Retina (tissue), 1 donor: ENCODE results near the gene AKAP12.
A peak's percentile ranks its signal among the peaks of the same experiment; 100 is the strongest.
"Not testable (repeated sequence)": the region's sequence is repeated elsewhere in the genome, so short reads cannot be mapped to it uniquely, and the experiment has no call there.

Experiments used
- DNase-seq: peaks from one replicate; pipeline ENCODE4 v3.0.0-alpha.2; 2016

Gene AKAP12

GRCh38 chr6:151315661-151316060 lies 75.9 kb downstream of the AKAP12 start:
- DNase-seq, result not testable (repeated sequence)

- DNase-seq, result no peak
Observed at GRCh38 chr6:151317103-151317994, 77.6 kb downstream of the AKAP12 start.

- DNase-seq, result no peak
Observed at GRCh38 chr6:151317995-151318365, 78.2 kb downstream of the AKAP12 start.

- DNase-seq, result no peak
Observed at GRCh38 chr6:151320140-151320539, 80.4 kb downstream of the AKAP12 start.

- no peak for DNase-seq
Observed at GRCh38 chr6:151321438-151321837, 81.7 kb downstream of the AKAP12 start.

GRCh38 chr6:151322570-151322969 lies 82.8 kb downstream of the AKAP12 start:
- DNase-seq, result no peak

- peak; percentile 92 for DNase-seq
Observed at GRCh38 chr6:151323791-151324487, 84.2 kb downstream of the AKAP12 start.

- no peak for DNase-seq
Observed at GRCh38 chr6:151324488-151324825, 84.7 kb downstream of the AKAP12 start.

GRCh38 chr6:151325075-151326050 lies 85.6 kb downstream of the AKAP12 start:
- peak; percentile 53 for DNase-seq

- DNase-seq, result no peak
Observed at GRCh38 chr6:151326116-151326825, 86.5 kb downstream of the AKAP12 start.

GRCh38 chr6:151327101-151327500 lies 87.3 kb downstream of the AKAP12 start:
- DNase-seq, result no peak

- no peak for DNase-seq
Observed at GRCh38 chr6:151330130-151330696, 90.4 kb downstream of the AKAP12 start.

- DNase-seq, result no peak
Observed at GRCh38 chr6:151335930-151336329, 96.2 kb downstream of the AKAP12 start.

GRCh38 chr6:151338651-151339200 lies 99.0 kb downstream of the AKAP12 start:
- no peak for DNase-seq

GRCh38 chr6:151339369-151339768 lies 99.6 kb downstream of the AKAP12 start:
- DNase-seq, result no peak

GRCh38 chr6:151340219-151340978 lies 100.6 kb downstream of the AKAP12 start:
- DNase-seq, result no peak

- no peak for DNase-seq
Observed at GRCh38 chr6:151341476-151342195, 101.9 kb downstream of the AKAP12 start.

- DNase-seq, result not testable (repeated sequence)
Observed at GRCh38 chr6:151342750-151343149, 103.0 kb downstream of the AKAP12 start.

GRCh38 chr6:151349651-151350270 lies 110.0 kb downstream of the AKAP12 start:
- no peak for DNase-seq
